ENCODE data around the gene SLC15A4. TPM values are rescaled to one million over a fixed set of nuclear protein-coding genes. Genes with fewer than 3 reads are reported as not detected.

SLC15A4 gene
- total RNA-seq, 3 donors from 2014 or later, result 15.8 to 19.8 (median 18.6) TPM

DNA sequence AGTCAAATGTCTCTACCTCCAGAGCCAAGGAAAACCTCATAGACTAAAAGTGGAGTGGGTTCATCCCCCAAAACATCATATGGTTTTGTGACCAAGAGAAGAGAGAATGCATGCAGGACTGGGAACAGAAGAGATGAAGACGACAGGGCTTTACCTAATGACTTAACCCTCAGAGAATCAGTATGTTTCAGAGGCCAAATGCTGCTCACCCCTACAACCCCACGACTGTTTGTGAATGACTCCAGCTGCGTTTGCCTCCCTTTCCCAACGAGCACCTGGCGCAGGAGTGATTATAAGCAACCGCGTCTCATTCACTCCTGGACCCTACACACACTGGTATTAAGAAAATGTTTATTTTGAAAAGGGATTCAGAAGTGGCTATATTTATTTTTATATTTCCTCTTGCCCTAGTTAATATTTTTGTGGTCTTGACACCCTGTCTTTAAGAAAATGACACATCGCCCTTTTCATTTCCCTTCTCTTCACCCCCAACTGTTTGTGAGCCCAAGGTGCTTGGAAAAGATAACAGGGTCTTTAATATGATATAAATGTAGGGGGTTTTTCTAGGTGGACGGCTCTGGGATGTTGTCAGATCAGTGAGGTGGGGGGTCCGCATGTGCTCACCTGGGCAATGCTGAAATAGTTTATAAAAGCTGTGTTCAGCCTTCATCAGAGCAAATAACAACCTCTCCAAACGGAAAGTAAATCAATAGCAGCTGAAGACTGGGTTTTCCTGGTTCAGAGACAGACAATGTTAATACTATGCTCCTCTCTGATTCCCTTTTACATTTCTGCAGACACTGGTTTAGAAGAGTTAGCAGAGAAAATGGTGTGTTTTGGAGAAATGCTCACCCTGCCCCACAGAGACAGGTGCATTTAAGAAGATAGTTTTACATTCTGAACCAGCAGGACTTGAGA is 77.7 kb downstream of the SLC15A4 start:
- Mint-ChIP-seq H3K27me3 (ENCODE audit: low read depth) (no peaks in the 10 kb centered on the region), H3K36me3 (ENCODE audit: insufficient read depth) (no peaks in the 10 kb centered on the region), H3K4me3 (no peak overlapping the region), H3K9me3 (no peaks in the 10 kb centered on the region), H3K4me1 (ENCODE audit: low read depth) (peaks cover 8% of the 10 kb centered on the region)
- no peak for DNase-seq
- no peak for ATAC-seq

DNA sequence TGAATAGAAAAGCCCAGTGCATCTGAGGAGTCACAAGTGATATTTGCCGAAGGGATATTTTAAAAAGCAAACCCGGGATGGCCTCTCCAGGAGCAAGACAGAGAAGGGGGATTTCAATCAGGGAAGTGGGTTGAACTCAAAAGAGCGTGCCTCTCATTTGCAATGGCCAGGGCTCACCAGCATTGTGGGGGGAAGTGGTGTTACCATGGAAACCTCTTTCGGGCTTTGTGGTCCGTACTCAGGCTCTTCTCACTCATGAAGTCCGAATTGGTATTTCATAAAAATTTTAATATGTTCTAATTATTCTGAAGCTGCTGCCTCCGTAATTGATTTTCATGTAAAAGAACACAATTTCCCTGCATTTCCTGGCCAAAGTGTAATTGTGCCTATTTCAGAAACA is 79.8 kb downstream of the SLC15A4 start:
- H3K9me3 Mint-ChIP-seq, result peaks cover 11% of the 10 kb centered on the region
- DNase-seq (no peak), ATAC-seq (no peak)
- peaks cover 8% of the 10 kb centered on the region for H3K4me1 Mint-ChIP-seq (ENCODE audit: low read depth)
- H3K4me3 Mint-ChIP-seq, result no peak overlapping the region
- H3K36me3 Mint-ChIP-seq (ENCODE audit: insufficient read depth), result no peaks in the 10 kb centered on the region
- H3K27me3 Mint-ChIP-seq (ENCODE audit: low read depth), result no peaks in the 10 kb centered on the region

Other genes with a start within 250 kb of the SLC15A4 start
- under 1 TPM; 0.08 to 0.18 (median 0.15) TPM for gene GLT1D1, start 29.5 kb upstream of the SLC15A4 start, total RNA-seq